22Rv1 (cell line): ENCODE measurements around the gene SCARF2.

Experiments
- CTCF ChIP-seq: fragments of 450-650 bp; IDR thresholded peaks from 2 replicates; pipeline ENCODE4 v1.5.1; 2017; ENCODE audit warnings: mild to moderate bottlenecking
- ZFX ChIP-seq: fragments of 450-650 bp; IDR thresholded peaks from 2 replicates; pipeline ENCODE4 v1.6.1; 2017; ENCODE audit warnings: antibody characterized with exemption, borderline replicate concordance

GRCh38 chr22:20388200-20388599, 49.4 kb downstream of the SCARF2 start:
- TF ChIP-seq CTCF (no peak), ZFX (no peak)
